HG03442 (cell line): ENCODE results near the gene MUC5B.

Experiments
- ATAC-seq: cut with Tn5 transposase; IDR thresholded peaks from one replicate; pipeline ENCODE4 v1.9.1; 2021; ENCODE audit warnings: mild to moderate bottlenecking, moderate library complexity; ENCODE audit not compliant: unreplicated experiment

MUC5B gene

GRCh38 chr11:1230456-1231395, 7.9 kb downstream of the MUC5B start:
- ATAC-seq, result no peak

DNA sequence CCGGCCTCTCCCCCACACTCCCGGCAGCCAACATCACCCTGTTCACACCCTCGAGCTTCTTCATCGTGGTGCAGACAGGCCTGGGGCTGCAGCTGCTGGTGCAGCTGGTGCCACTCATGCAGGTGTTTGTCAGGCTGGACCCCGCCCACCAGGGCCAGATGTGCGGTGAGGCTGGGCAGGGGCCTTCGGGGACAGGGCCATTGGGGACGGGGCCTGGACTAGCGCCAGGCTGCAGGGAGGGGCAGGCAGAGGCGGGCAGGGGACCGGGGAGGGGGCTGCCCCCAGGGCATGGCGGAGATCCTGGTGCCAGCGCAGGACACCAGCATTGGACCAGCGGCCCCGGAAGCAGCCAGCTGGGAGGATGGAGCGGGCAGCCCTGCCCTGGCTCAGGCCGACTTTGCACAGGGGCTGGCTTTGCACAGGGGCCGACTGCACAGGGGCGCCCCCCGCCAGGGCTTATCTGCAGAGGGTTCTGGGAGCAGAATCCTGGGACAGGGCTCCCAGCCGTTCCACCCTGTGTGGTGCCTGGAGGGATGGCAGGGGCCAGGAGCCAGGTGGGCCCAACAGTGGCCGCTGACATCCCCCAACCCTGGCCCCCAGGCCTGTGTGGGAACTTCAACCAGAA, 8.6 kb downstream of the MUC5B start:
- no peak for ATAC-seq

DNA sequence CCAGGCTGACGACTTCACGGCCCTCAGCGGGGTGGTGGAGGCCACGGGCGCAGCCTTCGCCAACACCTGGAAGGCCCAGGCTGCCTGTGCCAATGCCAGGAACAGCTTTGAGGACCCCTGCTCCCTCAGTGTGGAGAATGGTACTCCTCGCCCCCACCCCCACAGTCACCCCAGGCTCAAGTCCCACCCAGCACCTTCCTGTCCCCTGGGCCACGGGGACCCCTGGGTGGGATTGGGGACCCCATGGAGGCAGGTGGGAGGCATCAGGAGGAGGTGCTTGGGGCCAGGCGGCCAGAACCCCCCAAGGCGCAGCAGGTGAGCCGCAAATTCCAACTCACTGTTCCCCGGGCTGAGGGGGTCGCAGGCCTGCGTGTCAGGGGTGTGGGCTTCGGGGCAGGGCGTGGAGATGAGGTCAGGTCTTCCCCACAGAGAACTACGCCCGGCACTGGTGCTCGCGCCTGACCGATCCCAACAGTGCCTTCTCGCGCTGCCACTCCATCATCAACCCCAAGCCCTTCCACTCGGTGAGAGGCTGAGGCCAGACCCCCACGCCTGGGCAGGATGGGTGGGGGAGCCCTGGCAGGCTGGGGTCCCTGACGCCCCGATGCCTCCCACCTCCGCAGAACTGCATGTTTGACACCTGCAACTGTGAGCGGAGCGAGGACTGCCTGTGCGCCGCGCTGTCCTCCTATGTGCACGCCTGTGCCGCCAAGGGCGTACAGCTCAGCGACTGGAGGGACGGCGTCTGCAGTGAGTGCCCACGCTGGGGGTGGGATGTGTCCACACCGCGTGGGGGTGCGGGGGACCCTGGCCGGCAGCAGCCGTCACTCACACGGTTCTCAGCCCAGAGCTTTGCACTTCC, 9.4 kb downstream of the MUC5B start:
- ATAC-seq, result no peak

- ATAC-seq, result no peak
Measured at GRCh38 chr11:1232883-1233321, 10.0 kb downstream of the MUC5B start.

DNA sequence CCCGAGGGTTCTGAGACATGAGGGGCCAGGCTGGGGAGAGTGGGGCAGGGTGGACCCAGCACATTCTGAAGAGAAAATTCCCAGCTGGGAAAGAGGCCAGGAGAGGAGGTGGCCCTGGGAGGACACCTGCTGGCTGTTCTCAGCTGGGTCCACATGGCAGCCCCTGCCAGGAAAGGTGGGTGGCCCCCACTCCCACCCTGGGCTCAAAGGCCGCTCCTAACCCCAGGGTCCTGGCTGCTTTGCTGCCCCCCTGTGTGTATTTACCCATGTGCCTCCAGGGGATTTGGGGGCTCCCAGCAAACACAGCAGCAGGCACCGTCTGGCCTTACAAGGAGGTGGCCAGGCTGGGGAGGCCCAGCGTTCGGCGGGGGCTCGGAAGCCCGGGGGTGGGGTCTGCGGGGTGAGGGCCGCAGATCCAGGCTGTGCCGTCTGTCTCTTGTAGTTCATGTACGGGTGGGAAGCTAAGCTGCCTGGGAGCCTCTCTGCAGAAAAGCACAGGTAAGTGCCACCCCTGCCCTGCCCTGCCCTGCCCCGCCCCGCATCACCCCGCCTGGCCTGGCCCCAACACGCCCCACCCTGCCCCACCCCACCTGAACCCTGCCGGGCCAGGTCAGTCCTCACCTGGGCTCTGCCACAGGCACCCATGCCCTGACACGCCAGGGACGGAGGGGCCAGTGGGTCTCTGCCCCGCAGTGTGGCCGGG, 10.6 kb downstream of the MUC5B start:
- no peak for ATAC-seq

DNA sequence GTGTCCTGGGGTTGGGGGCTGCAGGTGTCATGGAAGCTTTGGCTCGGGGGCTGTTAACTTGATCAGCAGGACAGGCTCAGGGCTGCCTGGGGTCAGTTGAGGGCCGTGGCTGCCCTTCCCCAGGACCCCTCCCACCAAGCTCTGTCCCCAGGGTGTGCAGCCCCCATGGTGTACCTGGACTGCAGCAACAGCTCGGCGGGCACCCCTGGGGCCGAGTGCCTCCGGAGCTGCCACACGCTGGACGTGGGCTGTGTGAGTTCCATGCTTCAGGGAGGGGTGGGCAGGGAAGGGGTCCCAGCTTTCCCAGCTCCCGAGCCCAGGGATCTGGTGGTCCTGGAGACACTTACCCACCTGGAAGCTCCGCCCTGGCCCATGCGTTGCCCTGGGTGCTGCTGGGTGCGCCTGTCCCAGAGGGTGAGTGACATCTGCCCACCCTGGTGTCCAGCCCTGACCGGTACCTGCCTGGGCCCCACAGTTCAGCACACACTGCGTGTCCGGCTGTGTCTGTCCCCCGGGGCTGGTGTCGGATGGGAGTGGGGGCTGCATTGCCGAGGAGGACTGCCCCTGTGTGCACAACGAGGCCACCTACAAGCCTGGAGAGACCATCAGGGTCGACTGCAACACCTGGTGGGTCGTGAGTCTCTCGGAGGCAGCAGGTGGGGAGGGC, 11.3 kb downstream of the MUC5B start:
- no peak for ATAC-seq

- no peak for ATAC-seq
Measured at GRCh38 chr11:1234771-1235305, 12.0 kb downstream of the MUC5B start.

- no peak for ATAC-seq
Measured at GRCh38 chr11:1235306-1235900, 12.5 kb downstream of the MUC5B start.

DNA sequence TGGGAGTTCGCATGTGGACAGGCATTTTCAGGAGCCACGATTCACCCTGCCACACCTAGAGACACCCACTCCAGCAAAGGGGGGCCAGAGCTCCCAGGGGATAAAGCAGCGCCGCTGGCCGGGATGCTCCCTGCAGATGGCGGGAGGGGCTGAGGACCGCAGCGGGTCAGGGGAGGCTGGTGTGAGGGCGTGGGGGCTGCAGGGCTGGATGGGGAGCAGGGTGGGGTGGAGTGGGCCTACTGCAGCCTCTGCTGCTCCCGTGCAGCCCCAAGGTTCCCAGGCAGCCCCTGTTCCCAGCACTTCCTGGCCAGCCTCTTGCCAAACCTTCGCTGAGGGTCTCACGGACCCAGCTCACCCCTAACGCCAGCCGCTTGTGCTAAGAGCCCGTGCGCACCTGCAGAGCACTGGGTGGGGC, 13.0 kb downstream of the MUC5B start:
- no peak for ATAC-seq

- ATAC-seq, result no peak
Measured at GRCh38 chr11:1236316-1237127, 13.7 kb downstream of the MUC5B start.

DNA sequence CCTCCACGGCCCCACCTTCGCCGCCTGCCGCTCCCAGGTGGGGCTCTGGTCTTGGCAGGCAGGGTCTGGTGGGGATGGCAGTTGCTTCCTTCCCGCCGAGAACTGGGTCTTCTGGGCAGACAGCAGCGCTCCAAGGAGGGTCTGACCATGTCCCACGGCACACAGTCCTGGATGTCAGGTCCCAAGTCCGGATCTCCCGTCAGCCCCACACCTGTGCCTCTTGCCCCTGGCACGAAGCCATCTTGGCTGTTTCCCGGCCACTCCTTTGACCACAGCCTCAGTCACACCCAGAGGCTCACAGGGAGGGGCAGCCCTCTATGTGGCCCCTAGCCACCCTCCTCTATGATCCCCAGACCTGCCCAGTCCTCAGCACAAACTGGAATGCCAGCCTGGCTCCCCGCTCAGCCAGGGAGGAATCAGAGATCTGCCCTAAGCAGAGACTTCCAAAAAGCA, 14.3 kb downstream of the MUC5B start:
- ATAC-seq, result no peak

- ATAC-seq, result no peak
Measured at GRCh38 chr11:1237851-1238250, 15.0 kb downstream of the MUC5B start.

- no peak for ATAC-seq
Measured at GRCh38 chr11:1238767-1239595, 16.1 kb downstream of the MUC5B start.

DNA sequence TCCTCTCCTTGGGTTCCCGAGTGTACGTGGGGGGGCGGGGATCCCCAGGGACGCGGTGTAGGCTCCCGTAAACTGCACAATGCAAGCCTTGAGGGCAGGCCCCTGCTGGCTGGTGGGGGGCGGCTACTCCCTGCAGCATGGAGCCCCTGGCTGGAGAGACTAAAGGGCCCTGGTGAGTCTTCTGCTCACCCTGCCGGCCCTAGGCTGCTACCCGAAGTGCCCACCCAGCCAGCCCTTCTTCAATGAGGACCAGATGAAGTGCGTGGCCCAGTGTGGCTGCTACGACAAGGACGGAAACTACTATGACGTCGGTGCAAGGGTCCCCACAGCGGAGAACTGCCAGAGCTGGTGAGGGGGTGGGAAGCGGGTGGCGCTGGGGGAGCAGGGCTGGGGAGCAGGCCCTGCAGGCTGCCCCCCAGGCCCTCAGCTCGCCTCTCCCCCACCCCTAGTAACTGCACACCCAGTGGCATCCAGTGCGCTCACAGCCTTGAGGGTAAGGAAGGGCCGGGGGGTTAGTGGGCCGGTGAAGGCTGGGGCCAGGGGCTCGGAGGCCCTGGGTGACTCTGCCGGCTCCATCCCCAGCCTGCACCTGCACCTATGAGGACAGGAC, 16.8 kb downstream of the MUC5B start:
- no peak for ATAC-seq

GRCh38 chr11:1240771-1241170, 17.9 kb downstream of the MUC5B start:
- no peak for ATAC-seq

DNA sequence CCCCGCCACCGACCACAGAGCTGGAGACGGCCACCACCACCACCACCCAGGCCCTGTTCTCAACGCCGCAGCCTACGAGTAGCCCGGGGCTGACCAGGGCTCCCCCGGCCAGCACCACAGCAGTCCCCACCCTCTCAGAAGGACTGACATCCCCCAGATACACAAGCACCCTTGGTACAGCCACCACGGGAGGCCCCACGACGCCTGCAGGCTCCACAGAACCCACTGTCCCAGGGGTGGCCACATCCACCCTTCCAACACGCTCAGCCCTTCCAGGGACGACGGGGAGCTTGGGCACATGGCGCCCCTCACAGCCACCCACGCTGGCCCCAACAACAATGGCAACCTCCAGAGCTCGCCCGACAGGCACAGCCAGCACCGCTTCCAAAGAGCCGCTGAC, 18.8 kb downstream of the MUC5B start:
- no peak for ATAC-seq

GRCh38 chr11:1242289-1242688, 19.4 kb downstream of the MUC5B start:
- no peak for ATAC-seq
